Cortex of kidney (tissue), 1 donor: Measurements from ENCODE around the gene SLAMF1.
"Not testable (repeated sequence)": the region's sequence is repeated elsewhere in the genome, so short reads cannot be mapped to it uniquely, and the experiment has no call there.

Experiments used
- DNase-seq: peaks from one replicate; lab custom pipeline; 2025; lab: John Stamatoyannopoulos, UW

Gene SLAMF1, protein sequence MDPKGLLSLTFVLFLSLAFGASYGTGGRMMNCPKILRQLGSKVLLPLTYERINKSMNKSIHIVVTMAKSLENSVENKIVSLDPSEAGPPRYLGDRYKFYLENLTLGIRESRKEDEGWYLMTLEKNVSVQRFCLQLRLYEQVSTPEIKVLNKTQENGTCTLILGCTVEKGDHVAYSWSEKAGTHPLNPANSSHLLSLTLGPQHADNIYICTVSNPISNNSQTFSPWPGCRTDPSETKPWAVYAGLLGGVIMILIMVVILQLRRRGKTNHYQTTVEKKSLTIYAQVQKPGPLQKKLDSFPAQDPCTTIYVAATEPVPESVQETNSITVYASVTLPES

GRCh38 chr1:160646711-160647328 lies at the start of gene SLAMF1:
Gene SLAMF1, minus strand, starts transcription at chr1:160647044. Its CDS starts 99 bp downstream, at chr1:160646945.
- DNase-seq = no peak

DNA sequence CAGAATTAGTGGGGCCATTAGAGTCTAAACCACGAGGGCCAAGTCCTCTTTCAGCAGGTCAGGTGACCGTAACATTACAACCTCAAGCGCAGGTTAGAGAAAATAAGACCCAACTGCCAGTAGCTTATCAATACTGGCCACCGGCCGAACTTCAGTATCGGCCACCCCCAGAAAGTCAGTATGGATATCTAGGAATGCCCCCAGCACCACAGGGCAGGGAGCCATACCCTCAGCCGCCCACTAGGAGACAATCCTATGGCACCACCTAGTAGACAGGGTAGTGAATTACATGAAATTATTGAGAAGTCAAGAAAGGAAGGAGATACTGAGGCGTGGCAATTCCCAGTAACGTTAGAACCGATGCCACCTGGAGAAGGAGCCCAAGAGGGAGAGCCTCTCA lies 45.5 kb upstream of the SLAMF1 start:
- DNase-seq = not testable (repeated sequence)

- no peak for DNase-seq
Measured at GRCh38 chr1:160685266-160685665, 38.4 kb upstream of the SLAMF1 start.

DNA sequence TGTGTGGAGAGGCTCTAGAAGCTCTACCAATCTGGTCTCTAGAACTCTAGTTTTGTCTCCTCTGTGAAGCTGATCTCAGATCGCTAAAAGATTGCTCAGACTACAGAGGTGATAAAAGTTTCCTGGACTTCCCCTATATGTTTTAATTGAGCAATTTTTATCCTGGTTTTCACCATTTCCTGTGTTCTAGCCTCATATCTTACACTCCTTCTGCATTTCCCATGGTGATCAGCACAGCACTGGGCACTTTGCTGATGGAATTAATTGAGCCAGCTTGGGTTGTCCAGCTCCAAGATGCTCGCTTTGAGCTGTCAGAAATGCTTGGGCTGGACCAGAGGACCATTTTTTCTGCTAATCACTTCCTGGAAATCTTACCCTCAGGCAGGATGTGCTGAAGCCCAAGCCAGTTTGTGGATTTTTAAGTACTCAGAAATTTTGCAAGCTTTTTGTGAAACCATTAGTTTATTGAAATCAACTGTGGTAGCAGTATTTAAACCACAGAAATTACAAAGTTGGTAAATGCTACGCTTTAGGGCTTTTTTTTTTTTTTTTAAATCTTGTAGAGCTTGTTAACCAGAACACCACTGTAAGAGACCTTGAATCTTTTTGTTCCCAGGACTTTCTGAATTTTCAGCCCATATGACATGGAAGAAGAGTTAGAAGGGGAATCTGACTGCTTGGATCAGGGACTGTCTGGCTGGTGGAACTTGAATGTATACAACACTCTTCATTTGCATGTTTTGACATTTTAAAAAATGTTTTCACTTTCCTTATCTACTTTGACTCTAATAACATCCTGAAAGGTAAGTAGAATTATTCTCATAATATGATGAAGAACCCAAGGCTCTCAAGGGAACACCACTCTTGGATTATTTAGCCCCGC lies 36.4 kb upstream of the SLAMF1 start:
- no peak for DNase-seq

- no peak for DNase-seq
Measured at GRCh38 chr1:160681891-160682140, 35.0 kb upstream of the SLAMF1 start.

DNA sequence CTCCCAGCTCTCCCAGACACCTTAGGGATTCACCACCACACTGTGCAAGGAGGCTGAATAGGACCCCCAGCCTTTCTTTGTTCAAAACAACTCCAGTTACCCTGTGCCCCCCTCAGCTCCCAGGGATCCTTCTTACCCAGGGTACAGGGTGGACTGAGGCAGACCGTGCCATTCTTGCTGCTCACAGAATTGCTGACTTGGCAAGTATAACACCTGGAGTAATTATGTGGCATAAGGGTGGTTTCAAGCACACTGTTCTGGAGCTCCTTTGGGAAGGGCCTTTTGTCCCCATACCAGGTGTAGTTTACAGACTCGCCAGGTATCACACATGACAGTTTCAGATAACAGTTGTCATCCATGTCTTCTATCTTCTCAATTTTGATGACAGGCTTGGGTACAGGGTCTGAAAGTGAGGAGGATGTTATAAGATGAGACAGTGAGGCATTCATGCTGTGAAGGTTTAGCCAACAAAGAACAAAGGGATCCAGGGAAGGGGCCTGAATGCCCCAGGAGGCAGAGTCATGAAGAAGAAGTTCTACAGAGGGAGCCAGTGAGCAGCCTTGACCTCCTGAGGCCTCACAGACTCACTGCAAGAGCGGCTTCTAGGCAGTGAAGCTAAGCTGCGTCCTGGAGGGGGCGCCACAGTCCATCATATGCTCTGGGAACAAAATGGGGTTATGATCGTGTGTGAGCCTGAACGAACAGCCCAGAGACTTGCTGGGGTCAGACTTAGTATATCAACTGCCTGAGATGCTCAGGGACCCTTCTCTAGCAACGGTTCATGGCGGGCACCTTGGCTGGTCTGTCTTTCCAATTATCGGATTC lies 34.4 kb upstream of the SLAMF1 start:
- DNase-seq = no peak

DNA sequence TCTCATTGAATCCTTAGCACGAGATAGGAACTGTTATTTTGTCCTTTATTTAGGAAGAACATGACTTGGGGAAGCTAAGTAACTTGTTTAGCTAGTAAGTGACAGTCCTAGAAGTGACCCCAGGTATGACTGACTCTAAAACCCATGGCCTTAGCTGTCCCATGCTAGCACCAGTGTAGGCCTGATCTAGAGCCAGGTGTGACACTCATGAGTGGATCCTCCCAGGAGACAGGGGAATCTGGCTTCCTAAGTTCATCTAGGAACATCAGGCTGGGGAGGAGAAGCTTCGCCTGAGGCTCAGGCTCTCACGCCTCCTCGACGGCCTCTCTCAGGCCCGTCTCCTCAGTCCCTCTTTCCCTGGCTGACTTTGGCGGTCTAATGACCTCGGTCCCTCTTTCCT lies 33.6 kb upstream of the SLAMF1 start:
- DNase-seq = no peak

DNA sequence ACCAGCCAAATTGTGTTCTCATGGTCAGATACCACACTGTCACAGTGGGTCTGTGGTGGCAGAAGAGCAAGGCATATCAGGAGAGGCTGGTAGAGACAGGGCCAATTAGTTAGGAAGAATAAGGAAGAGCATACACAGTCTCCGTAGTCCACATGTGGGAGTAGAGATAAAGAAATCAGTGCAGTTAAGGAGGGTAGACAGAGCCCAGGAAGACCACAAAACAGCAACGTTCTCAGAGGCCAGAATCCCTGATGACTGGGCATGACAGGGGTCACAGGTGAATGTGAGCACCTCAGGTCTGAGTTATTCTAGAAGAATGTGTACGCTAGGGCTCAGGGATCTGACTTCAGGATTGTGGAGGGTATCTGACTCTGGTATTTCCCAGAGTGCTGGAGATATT lies 33.0 kb upstream of the SLAMF1 start:
- no peak for DNase-seq

DNA sequence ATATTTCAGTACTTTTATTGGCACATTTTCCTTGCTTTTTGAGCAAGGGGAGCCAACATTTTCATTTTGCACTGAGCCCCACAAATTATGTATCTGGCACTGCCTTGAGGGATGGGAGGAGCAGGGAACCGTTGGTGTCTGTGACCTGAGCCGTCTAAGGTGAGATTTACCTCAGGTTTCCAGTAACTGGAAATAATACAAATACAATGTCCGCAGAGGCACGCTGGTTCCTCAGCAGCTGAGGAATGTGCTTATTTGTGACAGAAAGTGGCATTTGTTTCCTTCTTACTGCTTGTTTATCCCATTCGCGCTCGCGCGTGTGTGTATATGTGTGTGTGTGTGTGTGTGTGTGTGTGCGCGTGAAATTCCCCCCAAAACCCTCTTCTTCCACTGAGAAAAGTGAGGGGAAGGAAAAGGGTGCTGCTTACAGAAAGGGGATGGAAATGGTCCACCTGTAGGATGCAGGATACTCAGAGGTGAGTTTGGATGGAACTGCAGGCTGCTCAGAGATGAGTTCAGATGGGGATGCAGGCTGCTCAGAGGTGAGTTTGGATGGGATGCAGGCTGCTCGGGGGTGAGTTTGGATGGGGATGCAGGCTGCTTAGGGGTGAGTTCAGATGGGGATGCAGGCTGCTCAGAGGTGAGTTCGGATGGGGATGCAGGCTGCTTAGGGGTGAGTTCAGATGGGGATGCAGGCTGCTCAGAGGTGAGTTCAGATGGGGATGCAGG lies 30.2 kb upstream of the SLAMF1 start:
- DNase-seq = no peak

DNA sequence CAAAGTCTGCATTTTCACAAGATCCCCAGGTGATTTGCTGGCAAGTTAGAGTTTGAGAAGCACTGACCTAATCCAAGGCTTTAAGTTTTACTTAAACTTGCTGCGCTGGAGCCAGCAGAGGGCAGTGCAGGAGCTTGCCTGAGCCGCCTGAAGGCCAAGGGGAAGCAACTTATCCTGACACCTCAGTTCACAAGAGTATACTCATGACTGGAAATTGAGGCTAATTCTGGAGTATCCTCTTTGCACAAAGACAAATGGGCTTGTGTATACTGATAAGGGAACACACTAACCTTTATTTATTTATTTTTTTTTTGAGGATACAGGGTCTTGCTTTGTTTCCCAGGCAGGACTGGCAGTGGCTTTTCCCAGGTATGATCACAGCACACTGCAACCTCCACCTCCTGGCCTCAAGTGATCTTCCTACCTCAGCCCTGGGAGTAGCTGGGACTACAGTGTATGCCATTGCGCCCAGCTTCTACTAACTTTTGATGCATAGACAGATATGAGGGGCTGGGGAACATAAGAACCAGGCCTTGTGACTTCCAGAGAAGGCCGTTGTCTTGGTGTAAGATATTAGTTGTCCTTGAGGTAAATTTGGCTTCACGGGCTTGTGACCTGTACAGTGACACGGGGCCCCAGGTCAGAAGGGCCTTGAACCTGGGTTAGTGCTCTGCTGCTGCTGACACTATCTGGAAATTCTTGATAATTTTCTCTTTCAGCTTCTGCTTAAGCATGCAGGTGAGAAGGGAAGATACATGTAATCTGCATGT lies 29.0 kb upstream of the SLAMF1 start:
- no peak for DNase-seq

DNA sequence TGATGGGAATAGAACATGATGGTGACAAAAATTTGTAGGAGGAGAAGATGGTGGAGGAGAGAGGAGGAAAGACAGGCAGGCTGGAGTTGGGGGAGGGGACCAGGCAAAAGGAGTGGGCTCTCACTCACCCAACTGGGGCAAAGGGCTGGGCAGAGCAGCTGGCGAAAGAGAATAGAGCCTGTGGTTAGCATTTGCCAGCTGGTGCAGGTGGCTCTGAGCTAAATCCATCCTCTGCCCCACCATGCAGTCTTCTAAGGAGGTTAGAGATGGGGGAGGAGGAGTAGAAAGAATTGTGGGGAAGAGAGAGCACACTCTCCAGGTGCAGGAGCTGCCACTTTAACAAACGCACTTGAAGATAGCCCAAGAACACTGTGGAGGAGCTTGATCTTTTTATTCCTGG lies 27.6 kb upstream of the SLAMF1 start:
- DNase-seq = no peak

DNA sequence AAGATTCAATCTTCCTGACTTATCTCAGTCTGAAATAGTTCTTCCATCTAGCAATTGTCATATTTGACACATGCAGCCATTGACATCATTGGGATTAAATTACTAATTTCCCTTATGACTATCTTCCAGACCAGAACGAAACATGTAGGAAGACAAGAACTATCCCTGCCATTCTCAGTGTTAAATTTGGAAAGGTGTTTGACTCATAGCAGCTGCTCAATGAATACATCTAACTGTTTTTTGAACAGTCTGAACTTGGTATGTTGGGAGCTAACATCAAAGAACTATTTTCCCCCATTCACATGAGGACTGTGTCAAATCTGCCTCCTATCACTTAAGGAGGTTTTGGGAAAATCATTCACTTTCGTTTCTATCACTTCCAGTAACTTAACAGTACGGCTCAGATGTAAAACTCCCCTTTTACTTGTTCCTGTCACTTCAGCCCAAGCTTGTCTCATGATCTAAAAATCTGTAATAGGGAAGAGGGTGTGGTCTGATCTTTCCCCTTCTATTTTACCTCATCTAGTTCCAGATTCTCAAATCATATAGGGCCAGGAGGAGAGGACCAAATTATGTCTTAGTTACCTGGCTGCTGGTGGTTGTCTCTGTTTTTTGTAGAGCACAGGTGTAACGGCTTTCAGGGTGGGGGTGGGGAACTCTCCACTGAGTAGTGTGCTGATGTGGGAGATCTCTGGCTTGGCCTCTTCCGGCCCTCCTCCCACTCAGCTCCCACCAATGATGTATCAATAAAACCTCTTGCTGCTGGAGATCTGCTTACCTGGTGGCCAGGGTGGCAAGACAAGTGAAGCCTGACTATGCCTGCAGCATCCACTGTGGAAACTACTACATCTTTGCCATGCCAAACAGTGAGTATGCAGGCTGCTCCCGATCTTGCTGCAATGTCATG lies 26.2 kb upstream of the SLAMF1 start:
- DNase-seq = no peak

DNA sequence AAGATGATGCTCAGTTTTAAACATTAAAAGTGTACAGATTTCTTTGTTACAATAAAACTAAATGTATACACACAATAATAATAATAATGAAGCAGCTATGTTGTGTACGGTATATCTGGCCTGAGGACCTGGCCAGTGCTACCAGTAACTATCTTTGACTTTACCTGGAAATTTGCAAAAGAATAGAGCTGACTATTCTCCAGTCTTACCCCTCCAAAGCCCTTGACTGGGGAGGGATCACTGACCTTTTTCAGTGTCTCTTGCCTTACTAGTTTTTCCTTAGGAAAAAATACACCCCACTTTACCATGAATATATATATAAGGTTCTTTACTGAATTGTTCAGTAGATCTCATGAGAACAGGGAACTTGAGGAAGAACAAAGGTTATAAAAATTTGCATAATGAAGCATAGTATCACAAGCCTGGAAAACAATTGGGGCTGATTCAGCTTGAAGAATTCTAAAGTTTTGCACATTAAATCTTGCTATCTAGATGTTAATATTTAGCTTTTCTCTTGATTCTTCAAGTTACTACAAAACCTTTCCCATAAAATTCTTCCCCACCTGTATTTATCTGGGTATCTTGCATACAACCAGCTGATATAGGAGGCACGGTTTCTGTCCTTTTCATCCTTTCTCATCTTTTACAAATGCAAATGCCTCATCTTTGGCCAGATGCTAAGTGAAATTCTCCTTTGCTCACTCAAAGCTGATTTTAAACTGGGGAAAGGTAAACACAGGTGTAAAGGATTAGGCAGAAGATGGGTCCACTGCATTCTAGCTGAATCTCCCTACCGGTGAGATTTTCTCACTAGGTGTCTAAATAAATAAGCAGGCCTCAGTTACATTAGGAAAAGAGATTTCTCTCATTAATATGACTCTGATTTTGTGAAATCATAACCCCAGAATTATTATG lies 25.0 kb upstream of the SLAMF1 start:
- no peak for DNase-seq

DNA sequence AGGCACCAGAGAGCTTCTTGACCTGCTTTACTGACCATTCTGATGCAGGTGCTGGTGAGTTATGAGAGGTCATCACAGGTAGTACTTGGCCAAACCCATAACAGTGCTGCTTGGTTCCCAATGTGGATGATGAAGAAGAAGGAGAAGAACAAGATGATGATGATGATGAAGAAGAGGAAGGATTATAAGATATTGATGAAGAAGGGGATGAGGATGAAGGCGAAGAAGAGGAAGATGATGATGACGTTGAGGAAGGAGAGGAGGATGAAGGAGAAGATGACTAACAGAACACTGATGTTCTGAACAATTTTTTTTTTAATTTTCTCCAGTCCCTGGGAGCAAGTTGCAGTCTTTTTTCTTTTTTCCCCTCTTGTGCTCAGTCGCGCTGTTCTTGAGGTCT lies 23.9 kb upstream of the SLAMF1 start:
- DNase-seq = no peak

- no peak for DNase-seq
Measured at GRCh38 chr1:160669802-160670201, 23.0 kb upstream of the SLAMF1 start.

- no peak for DNase-seq
Measured at GRCh38 chr1:160669276-160669675, 22.4 kb upstream of the SLAMF1 start.

- DNase-seq = no peak
Measured at GRCh38 chr1:160667896-160668295, 21.1 kb upstream of the SLAMF1 start.

DNA sequence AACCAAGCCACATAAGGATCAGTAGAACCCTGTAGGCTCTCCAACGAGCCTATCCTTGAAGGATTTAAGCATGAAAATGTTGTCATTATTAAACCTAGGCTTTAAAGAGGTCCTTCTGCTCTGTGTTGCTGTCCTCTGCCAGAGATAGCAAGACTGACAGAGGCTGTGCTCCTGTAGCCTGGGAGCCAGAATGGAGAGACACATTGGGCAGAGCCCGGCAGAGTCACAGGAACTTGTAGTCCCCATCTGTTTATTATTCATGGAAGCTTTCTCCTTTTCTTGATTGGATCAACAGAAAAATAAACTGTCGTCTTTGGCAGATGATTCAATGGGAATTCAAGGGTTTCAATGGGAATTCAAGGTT lies 19.2 kb upstream of the SLAMF1 start:
- DNase-seq = no peak
